HG02571 (cell line): ENCODE measurements around the gene RNF14.

Experiments
- ATAC-seq: cut with Tn5 transposase; IDR thresholded peaks from one replicate; pipeline ENCODE4 v1.9.1; 2021; ENCODE audit warnings: mild to moderate bottlenecking, moderate library complexity; ENCODE audit not compliant: unreplicated experiment

RNF14 gene

GRCh38 chr5:141968914-141969608 lies at the start of gene RNF14:
Gene RNF14 (plus strand): TSS chr5:141969105. CDS start chr5:141973589, 4,484 bp downstream.
- ATAC-seq: peak; percentile 91

- ATAC-seq: no peak
Measured at GRCh38 chr5:141919218-141920119, 49.4 kb upstream of the RNF14 start.

- ATAC-seq: no peak
Measured at GRCh38 chr5:141920771-141921170, 48.1 kb upstream of the RNF14 start.

GRCh38 chr5:141922827-141923447 lies 46.0 kb upstream of the RNF14 start:
- ATAC-seq: peak; percentile 1

- ATAC-seq: peak; percentile 98
Measured at GRCh38 chr5:141923448-141924313, 45.2 kb upstream of the RNF14 start, which contains the start of gene DELE1. Gene DELE1 (plus strand): TSS chr5:141923871. CDS start chr5:141923942, 71 bp downstream.

GRCh38 chr5:141926434-141926833 lies 42.5 kb upstream of the RNF14 start:
- ATAC-seq: no peak

GRCh38 chr5:141928051-141928450 lies 40.9 kb upstream of the RNF14 start:
- ATAC-seq: no peak

GRCh38 chr5:141929398-141930058 lies 39.4 kb upstream of the RNF14 start:
- ATAC-seq: no peak

- no peak for ATAC-seq
Measured at GRCh38 chr5:141931694-141932093, 37.2 kb upstream of the RNF14 start.

GRCh38 chr5:141933151-141933550 lies 35.8 kb upstream of the RNF14 start:
- ATAC-seq: no peak

- no peak for ATAC-seq
Measured at GRCh38 chr5:141934099-141934844, 34.6 kb upstream of the RNF14 start.

- ATAC-seq: no peak
Measured at GRCh38 chr5:141935538-141935937, 33.4 kb upstream of the RNF14 start.

GRCh38 chr5:141940695-141941271 lies 28.1 kb upstream of the RNF14 start:
- ATAC-seq: no peak

- no peak for ATAC-seq
Measured at GRCh38 chr5:141941307-141941706, 27.6 kb upstream of the RNF14 start.

- ATAC-seq: no peak
Measured at GRCh38 chr5:141941779-141942178, 27.1 kb upstream of the RNF14 start.

- no peak for ATAC-seq
Measured at GRCh38 chr5:141942185-141942857, 26.6 kb upstream of the RNF14 start.

- ATAC-seq: no peak
Measured at GRCh38 chr5:141944076-141944475, 24.8 kb upstream of the RNF14 start.

GRCh38 chr5:141945511-141946051 lies 23.3 kb upstream of the RNF14 start:
- ATAC-seq: no peak
